ENCODE measurements around the gene WEE2.
"Not testable (repeated sequence)": the region's sequence is repeated elsewhere in the genome, so short reads cannot be mapped to it uniquely, and the experiment has no call there.

DNA sequence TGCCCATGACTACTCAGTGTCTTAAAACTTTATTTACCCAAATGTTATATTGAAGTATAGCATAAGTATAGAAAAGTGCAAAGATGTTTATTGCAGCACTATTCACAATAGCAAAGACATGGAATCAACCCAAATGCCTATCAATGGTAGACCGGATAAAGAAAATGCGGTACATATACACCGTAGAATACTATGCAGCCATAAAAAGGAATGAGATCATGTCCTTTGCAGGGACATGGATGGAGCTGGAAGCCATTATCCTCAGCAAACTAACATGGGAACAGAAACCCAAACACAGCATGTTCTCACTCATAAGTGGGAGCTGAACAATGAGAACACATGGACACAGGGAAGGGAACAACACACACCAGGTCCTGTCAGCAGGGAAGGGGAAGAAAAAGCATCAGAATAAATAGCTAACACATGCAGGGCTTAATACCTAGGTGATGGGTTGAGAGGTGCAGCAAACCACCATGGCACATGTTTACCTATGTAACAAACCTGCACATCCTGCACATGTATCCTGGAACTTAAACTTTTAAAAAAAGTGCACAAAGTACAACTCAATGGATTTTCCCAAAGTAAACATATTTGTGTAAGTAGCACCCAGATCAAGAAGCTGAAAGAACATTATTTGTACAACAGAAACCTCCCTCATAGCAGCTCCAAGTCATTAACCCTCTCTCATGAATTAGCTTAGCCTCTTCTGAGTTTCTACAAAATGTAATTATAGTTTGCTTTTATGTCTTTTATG lies 18.9 kb upstream of the WEE2 start:
- TF ChIP-seq, protein P1, sequence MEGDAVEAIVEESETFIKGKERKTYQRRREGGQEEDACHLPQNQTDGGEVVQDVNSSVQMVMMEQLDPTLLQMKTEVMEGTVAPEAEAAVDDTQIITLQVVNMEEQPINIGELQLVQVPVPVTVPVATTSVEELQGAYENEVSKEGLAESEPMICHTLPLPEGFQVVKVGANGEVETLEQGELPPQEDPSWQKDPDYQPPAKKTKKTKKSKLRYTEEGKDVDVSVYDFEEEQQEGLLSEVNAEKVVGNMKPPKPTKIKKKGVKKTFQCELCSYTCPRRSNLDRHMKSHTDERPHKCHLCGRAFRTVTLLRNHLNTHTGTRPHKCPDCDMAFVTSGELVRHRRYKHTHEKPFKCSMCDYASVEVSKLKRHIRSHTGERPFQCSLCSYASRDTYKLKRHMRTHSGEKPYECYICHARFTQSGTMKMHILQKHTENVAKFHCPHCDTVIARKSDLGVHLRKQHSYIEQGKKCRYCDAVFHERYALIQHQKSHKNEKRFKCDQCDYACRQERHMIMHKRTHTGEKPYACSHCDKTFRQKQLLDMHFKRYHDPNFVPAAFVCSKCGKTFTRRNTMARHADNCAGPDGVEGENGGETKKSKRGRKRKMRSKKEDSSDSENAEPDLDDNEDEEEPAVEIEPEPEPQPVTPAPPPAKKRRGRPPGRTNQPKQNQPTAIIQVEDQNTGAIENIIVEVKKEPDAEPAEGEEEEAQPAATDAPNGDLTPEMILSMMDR (IDR thresholded peaks at IDR 0.05 in 8 of 11, conservative IDR thresholded peaks at IDR 0.05 in 3 of 11), result not testable (repeated sequence)
- TF ChIP-seq POLR2A, POLR2AphosphoS5 (IDR thresholded peaks at IDR 0.05): not testable (repeated sequence)
